NT2/D1 (cell line): Measurements from ENCODE around the gene HYPK.

Experiments used
- YY1 ChIP-seq: IDR thresholded peaks from 2 replicates; pipeline ENCODE4 v1.6.1; 2011; ENCODE audit not compliant: insufficient read length, insufficient read depth
- ZNF274 ChIP-seq: IDR thresholded peaks from 2 replicates; pipeline ENCODE4 v1.6.1; 2011; ENCODE audit warnings: mild to moderate bottlenecking, low read depth, low read length

DNA sequence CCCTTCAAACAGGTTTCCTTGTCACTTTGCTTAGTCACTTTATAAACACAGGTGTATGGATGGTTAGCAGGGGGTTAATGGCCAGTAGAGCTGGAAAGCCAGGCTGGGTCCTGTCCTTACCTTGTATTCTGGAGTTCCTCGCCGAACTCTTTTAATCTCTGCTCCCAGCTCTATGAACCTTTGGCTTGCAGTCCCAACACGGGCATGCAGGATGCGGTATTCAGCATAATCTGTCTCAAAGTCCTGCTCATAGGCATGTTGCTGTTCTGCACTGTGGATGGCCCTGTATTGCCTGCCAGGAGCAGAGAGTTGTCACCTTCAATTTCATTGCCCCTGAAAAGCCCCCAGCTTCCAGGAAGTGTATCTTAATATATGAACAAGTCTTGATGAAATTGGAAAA, 26.3 kb upstream of the HYPK start:
- TF ChIP-seq ZNF274 = no peak
- no peak for TF ChIP-seq YY1
